HPDE6-E6E7 (cell line): Measurements from ENCODE around the gene PDE6D.

ENCODE experiments used
- DNase-seq: peaks from one replicate; pipeline ENCODE4 v3.0.0; 2011; ENCODE audit warnings: missing footprints; ENCODE audit errors: extremely low spot score

PDE6D gene

DNA sequence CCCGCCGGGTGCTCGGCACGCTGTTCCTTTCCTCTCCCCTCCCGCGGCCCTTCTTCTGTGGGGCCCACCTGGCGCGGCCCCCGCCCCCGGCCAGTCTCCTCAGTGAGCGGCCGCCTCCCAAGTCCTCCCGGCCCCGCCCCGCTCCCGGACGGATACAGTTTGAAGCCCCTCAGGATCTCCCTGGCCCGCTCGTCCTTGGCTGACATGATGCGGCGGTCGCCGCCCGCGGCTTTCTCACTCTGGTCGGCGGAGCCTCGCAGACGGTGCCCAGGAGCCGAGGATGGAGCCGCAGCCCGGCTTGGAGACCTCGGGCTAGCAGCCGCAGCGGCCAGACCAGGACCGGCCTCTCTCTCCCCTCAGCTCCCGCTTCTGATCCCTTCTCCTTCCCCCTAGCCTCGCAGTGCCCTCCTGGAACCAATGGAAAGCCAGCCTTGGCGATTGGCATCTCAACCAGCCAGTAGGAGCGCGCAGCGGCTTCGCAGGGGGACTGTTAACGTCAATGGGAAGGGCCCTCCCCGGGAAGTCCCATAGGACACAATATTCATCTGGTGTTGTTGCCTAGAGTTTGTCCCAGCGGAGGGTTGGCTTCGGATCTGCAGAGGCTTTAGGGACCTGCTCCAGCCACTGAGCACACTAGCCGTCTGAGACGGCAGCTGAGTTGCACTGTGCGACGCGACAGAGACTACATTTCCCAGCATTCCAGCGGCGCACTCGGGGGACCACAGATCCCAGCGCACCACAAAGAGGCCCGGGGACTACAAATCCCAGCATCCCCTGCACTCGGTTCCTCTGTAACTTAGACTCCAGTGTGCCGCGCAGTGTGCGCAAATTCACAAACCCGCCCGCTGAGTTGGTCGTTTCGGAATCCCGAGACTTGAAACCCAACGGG, at the start of gene PDE6D:
PDE6D (minus strand) TSS at position 374 of the 889 bp plus-strand sequence; CDS start at position 206, 168 bp downstream.
- DNase-seq, result peak; percentile 100

DNA sequence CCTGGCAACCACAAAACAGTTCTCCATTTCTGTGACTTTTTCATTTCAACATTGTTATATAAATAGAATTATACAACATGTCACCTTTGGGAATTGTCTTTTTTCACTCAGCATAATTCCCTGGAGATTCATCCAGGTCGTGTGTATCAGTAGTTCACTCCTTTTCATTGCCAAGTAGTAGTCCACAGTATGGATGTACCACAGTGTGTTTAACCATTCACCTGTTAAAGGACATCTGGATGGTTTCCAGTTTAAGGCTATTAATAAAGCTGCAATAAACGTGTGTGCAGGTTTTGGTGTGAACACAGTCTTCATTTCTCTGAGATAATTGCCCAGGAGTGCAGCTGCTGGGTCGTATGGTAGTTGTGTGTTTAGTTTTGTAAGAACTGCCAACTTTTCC, 40.8 kb upstream of the PDE6D start:
- no peak for DNase-seq

GRCh38 chr2:231820786-231821303, 39.8 kb upstream of the PDE6D start:
- no peak for DNase-seq

GRCh38 chr2:231819447-231820042, 38.5 kb upstream of the PDE6D start:
- DNase-seq, result no peak

GRCh38 chr2:231816327-231817026, 35.4 kb upstream of the PDE6D start:
- no peak for DNase-seq

DNA sequence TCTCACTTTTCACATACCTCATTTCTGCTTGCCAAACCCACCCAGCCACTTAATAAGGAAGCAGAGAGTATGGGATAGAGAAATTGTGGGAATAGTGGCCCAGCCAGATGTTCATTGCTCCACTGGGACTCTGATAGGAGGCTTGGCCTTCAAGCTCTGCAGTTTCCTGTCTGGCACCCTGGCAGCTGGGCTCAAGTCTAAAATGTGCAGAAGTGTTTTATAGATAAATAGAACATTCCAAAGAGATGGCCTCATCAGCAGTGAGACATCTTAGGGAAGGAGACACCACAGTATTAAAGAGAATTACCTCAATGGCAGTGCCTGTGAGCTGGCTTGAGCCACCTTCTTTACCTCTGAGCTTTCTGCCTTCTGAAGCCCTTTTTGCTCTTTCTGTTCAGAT, 29.8 kb upstream of the PDE6D start:
- peak; percentile 12 for DNase-seq

GRCh38 chr2:231807020-231807419, 25.9 kb upstream of the PDE6D start:
- no peak for DNase-seq

DNA sequence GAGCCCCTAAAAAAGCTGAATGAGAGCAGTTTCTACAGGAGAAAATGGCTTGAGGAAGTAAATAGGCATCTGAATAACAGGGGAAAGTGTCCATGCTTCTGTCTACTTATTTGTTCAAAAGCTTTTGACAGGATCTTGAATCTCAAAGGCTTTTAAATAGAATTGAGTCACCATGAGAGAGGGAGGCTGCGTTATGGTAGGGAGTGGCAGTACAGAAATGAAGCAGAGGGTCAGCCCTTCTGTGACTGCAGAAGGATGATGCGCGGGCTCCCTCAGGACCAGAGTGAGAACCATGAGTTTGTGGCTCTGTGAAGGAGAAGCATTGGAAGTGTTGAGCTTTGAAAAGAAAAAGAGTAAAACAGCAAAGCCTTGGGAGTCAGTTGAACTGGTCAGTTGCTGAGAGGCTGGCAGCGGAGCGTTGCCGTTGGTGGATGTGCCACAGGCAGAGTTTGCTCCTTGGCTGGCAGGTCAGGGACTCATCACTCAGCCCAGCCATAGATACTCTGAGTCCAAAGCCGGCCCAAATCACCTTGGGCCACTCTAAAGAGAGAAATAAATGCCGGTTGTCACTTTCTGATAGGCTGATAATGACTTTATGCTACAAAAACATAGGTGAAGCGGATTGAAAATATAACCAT, 22.5 kb upstream of the PDE6D start:
- DNase-seq, result no peak

DNA sequence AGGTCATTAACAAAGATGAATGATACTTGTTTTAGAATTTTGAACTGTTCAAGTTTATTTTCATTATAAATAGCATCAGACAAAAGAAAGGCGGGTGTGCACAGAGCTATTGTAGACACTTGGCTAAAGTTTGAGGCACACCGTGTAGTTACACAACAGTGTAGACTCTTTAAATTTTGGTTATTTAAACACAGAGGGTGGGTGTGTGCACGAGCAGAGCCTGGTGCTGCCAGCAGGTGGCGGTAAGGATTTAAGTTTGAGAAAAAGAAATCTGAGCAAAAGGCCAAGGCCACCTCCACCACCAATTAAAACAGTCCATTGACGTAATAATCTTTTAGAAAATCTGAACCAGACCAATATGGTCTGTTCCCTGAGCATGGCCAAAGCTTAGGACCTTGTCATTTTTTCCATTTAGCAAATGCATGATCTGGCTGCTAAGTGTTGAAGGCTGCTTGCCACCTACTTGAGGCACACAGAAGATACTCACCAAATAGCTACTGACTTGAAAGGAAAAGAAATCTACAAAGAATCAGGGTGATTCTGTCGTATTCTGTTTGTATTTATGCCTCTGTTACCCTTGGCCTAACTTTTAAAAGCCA, 19.5 kb upstream of the PDE6D start:
- no peak for DNase-seq

GRCh38 chr2:231795525-231796327, 14.6 kb upstream of the PDE6D start:
- peak; percentile 67 for DNase-seq

DNA sequence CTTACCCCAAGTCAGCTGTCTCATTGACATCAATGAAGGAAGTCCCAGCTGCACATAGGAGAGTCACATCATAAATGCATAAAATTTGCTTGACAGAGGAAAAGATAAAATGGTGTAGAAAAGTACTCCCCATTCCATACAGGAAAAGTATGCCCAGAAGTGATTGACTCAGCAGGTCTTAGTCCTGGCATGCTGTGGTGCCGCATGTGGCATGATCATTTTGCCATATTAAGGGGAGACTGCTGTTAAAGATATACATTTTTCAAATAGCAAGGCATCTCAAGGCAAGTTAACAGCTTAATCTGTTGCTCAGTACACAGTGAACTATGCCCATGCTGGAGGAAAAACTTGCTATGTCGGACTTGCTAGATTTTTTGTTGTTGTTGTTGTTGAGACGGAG, 13.3 kb upstream of the PDE6D start:
- DNase-seq, result no peak

DNA sequence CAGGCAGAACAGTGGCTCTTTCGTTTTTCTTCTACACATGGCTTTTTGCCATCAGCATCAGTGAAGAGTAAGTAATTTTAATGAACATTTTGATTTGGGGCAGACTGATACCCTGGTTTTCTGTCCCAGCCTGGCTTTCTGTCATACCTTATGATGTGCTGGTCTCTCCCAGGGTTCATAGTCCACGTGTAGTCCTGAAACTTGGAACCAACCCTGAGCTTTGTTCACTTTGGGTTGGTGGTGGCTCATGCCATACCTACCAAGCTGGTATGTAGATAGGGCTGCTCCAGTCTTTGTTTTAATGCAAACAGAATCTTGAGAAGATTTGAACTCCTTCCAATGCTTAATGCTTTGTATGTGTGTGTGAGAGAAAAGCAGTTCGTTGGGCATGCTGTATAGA, 10.0 kb upstream of the PDE6D start:
- no peak for DNase-seq

DNA sequence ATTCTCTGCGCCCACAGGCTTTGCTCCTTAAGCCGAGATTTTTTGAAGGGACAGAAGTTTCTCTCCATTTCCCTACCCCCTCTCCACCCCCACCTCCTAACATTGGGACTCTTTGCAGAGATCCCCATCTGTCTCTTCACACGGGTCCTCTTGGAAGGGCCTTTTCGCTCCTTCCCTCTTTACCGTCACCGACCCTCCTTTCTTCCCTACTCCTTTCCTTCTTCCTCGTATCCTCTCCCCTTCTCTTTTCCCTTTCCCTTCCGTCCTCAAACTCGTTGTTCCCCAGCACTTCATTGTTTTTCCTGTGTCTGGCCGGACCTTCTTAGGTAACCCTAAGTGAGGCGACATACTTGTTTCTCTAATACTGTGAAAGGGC, 5.8 kb upstream of the PDE6D start:
- no peak for DNase-seq

DNA sequence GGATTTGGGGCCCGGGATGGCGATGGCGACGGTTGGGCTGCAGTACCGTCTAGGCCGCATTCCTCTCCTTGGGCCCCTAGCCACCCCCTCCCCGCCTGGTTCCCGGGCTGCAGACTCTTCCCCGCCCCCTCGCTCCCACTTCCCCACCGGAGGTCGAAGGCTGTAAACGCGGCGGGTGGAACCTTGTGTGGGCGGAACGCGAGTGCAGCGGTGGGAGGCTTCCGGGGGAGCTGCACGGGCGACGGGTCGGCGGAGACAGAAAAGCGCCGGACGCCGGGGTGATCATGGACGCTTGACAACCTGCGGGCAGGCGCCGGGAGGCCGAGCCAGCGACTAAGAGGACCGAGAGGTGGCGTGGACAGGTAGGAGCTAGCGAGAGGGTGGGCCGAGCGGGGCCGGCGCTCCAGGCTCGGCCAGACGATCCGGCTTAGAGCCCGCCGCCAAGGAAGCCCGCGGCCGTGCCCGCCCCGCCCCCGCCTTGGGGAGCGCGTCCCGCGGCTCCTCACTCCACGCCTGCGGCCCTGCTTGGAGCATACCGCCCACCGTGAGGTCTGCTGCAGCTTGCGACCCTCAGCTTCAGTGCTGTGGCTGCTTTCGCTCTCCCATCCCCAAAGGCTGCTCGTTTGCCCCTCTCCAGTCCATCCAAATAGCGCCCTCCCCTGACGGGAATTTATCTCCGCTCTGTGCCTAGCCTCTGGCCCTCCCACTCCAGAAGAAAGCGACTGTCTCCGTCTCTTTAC, 5.3 kb upstream of the PDE6D start, which contains the start of gene COPS7B:
COPS7B (plus strand) TSS at position 269 of the 740 bp plus-strand sequence. CDS start 2,126 bp downstream, outside the sequence.
- peak; percentile 62 for DNase-seq

GRCh38 chr2:231785822-231786176, 4.7 kb upstream of the PDE6D start:
- DNase-seq, result no peak

- DNase-seq, result no peak
Observed at GRCh38 chr2:231785413-231785812, 4.3 kb upstream of the PDE6D start.

DNA sequence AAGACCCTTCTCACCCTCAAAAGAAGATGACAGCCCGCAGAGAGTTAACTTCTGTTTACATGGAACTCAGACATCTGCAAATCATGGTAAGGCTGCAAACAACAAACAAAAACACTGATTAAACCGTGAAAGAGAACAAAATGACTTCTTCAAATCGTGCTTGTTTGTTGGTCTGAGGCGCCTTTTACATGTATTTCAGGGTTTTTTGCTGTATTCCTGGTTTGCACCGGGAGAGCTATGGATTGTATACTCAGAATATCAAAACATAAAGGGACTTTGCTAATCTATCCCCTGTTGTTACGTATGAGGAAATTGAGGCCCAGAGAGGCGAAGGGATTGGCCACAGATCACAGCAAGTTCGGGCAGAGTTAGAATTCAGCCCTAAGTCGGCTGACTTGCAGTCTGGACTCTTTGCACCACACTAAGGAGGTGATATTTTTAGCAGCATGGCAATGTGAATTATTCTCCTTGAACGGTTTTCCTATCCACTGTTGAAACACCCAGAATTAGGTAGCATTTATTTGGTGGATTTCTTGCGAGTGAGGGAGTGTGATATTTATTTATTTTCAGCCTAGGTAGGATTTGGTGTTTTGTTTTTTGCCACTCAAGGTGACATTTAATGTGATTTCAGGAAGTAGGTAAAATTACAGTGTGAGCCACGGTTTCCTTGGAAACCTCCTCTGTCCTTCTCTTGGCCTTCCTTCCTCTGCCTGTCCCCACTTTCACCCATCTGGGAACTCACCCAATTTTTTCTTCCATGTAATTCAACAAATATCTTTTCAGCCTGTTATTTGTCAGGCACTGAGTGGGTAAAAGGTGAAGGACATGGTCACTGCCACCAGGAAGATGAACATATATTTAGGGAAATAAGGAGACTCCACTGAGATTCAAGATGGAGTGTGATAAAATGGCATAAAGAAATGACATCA, 980 bp upstream of the PDE6D start:
- peak; percentile 51 for DNase-seq

- DNase-seq, result peak; percentile 34
Observed at GRCh38 chr2:231780123-231780908, 766 bp downstream of the PDE6D start.
